Hematopoietic multipotent progenitor cell treated with erythropoietin and hydrocortisone succinate and interleukin-3 and kit ligand, for 8 days (in vitro differentiated cells): ENCODE measurements around the gene HDAC5.
A peak's percentile ranks its signal among the peaks of the same experiment; 100 is the strongest.

ENCODE experiments used
- DNase-seq: peaks from one replicate; pipeline ENCODE4 v3.0.0-alpha.2; 2015

HDAC5 gene

DNA sequence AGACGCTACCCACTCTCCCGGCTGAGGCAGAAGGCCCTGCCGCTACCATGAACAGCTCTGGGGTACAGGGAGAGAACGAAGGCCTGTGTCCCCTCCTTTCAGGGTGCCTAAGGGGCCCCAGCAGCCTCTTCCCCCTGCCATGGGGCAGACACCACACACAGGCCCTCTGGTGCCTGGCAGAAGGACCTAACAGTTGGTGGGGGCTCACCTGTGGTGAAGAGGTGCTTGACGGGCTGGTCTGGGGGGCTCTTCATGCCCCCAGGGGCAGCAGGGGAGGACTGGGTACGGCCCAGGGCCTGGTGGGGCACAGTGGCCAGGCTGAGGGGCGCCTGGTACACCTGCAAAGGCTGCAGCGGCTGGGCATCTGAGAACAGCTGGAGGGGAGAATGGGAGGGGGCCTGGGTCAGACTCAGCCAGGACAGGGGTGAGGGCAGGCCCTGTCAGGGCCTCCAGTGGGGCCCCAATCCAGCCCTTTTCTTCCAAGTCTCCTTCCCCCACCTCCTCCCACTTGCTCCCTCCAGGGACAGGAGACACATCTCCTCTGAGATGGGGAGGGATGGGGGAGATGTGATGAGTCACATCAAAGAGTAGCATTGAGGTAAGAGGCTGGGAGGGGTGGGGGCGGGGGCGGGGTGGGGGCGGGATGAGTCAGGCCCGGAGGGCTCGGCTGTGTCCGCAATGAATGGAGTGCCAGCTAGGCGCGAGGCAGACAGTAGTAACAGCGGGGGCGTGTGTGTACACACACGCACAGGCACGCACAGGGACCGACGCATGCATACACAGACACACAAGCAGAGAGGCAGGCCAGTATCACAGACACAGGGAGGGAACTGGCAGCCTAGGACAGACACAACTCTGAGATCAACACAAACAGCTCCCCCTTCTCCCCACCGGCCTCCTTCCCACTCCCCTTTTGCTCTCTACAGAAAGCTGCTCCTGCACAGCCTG is 36.8 kb downstream of the HDAC5 start:
- DNase-seq: peak; percentile 63

DNA sequence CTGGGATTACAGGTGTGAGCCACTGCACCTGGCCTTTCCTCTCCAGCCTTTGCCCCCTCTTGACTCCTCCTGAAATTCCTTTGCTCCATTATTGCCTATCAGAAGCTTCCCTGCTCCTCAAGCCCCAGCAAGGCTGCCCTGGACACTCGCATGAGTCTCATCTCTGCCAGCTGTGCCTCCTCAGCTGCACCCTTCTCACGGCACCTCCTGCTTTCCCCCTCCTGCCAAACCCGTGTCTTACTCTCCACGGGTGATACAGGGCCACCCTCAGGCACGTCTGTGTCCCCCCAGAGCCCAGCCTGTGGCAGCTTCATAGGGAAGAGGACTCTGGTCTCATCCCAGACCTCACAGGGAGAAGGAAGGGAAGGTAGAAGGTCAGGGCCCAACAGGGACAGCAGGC is 37.5 kb downstream of the HDAC5 start:
- no peak for DNase-seq

DNA sequence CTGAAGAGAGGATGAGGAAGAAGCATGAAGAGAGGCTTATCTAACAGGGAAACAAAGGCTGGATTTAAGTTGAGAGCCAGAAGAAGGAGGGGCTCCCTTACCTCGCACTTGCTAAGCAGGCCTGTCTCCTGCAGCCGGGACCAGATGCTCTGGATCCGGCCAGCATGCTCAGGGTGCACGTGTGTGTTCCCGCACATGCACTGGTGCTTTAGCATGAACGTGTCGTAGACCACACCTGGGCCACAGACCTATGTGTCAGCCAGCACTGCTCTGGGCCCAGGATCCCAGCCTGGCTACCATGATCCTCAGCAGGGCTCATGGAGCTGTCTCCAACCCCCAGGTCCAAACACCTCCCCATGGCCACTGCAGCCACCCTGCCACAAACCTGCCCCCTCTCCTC is 38.5 kb downstream of the HDAC5 start:
- DNase-seq: no peak

DNA sequence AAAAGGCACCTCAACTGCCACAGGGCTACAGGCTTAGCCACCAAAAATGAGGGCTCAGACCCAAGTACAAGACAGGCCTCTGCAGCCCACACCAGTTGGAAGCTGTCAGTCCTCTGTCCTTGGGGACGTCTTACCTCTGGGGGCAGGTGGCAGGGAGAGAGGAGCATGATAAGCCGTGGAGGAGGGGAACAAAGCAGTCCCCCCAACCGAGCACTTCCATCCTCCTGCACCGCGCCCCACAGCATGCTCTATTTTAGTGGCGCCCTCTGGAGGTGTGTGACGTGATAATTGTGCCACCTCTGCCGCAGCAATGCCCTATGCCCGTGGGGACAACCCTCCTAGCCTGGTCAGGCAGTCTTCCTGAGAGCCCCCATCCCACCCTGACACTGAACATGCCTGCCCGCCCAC is 39.3 kb downstream of the HDAC5 start:
- peak; percentile 48 for DNase-seq

DNA sequence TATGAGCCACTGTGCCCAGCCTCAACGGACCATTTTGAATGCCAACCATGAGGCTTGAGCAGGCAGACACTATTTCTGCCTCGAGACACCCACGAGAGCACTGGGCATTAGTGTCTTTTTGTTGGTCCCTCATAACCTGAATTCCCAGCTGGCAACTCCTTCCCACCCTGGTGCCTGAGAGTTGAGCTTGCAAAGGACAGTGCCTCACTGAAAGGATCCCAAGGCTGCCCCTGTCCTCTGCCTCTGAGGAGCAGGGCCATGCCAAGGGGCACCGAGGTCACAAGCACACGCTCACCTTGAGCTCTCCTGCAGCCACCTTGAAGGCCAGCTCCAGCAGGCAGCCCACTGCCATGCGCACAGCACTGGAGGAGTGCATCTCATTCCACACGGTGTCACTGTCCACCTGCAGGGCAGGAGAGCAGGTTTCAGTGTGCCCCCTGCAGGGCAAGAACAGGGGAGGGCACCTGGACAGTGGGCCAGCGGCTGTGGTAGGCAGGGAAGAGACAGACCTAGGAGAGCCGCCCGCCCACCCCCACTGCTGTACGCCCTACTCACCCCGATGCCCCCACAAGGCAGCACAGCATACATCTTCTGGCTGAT is 40.1 kb downstream of the HDAC5 start:
- peak; percentile 49 for DNase-seq

DNA sequence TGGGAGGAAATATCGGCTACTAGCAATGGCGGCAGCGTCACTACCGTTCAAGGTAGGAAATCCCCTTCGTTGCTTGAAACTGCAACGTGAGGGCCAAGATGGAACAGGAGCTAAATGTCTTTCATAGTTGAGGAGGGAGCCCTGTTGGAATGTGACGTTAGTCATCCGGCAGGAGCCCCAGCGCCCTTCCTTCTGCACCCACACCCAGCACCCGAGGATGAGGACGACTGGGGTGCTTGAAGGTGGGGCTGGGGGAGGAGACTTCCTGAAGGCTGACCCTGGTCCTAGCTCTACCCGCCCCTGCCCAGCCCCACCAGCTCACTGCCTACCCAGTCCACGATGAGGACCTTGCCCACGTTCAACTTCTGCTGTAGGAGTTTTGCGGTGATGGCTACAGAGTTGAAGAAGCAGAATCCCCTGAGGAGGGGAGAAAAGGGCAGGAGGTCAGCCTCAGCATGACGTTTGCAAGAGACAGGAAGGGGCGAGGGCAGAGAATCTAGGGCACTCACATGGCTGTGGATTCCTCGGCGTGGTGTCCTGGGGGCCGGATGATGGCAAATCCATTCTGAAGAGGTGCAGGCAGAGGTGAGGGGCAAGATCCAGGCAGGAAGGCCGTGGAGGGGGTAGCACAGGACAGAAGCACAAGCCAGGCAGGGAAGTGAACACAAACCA is 41.0 kb downstream of the HDAC5 start:
- no peak for DNase-seq

DNA sequence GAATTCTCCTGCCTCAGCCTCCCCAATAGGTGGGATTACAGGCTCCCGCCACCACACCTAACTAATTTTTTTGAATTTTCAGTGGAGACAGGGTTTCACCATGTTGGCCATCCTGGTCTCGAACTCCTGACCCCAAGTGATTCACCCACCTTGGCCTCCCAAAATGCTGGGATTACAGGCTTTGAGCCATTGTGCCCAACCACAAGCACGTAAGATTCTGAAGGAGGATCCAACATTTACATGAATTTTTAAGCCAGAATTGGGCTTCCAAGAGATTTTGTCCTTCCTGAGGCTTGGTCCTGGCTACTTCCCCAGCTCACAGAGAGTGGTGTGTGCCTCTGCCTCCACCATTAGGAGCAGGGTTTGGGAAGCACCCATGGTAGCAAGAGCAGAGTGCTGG is 41.8 kb downstream of the HDAC5 start:
- no peak for DNase-seq

DNA sequence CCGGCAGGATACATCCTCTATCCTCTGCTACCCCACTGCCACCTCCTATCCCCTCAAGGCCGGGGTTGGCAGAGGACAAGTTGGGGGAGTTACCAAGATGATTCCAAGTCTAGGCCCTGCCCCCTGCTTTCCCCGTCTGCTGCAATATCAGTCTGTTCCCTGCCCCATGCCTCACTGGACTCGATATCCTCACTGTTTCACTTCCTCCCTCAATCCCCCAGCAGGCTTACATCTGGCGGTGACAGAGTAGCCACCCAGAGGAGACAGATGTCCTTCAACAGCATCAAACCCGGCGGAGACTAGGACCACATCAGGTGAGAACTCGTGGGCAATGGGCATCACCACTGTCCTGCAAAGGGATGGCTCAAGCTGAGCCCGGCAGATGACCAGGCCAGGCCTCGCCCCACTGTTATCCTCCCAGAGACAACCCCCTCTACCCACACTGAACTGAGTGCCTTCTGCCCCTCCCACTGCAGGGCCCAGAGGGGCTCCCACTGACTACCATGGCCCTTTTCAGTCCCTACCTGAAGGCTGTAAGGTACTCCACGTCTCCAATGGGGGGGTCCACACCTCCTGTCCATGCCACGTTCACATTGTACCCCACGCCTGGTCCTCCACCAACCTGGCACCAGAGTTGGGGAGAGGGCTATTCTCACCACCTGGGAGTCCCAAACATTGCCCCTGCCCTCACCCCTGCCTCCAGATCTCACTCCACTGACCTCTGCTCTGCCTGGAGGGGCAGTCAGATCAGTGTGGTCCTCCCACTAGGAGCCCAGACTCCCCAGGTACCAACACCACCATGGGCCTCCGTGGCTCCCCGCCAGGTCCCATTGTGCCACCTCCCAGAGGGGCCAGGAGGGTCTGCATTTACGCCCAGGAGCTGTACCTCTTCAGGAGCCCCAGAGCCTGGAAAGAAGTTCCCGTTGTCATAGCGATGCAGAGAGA is 43.3 kb downstream of the HDAC5 start:
- DNase-seq: no peak

DNA sequence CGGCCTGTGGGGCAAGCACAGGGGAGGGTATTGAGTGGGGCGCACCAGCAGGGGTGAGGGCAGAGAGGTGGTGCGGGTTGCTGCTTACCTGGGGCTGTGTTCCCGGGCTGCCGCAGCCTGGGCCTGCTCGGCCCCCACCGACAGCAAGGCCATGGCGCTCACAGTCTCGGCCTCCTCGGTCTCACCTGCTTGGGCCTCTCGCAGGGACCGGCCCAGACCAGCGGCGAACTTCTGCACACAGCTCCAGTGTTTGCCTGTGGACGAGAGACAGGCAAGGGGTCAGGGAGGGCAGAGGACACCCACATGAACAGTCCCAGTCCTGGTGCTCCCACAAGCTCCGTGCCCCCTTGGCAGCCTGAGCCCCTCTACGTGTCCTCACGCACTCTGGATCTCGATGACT is 45.0 kb downstream of the HDAC5 start:
- no peak for DNase-seq

DNA sequence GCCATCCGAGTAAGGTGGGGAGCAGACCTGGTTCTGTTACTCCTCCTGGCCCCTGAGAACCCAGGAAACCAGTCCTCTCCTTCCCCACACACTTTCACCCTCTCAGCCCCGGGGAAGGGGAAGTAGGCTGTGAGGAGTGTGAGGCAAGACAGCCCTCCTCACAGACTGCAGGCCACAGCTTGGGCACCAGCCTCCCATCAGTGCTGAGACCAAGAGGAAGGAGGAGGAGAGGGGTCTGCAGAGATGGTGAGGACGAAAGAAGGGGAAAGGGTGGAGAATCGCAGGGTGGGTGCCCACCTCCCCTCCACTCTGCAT is 45.9 kb downstream of the HDAC5 start:
- no peak for DNase-seq

DNA sequence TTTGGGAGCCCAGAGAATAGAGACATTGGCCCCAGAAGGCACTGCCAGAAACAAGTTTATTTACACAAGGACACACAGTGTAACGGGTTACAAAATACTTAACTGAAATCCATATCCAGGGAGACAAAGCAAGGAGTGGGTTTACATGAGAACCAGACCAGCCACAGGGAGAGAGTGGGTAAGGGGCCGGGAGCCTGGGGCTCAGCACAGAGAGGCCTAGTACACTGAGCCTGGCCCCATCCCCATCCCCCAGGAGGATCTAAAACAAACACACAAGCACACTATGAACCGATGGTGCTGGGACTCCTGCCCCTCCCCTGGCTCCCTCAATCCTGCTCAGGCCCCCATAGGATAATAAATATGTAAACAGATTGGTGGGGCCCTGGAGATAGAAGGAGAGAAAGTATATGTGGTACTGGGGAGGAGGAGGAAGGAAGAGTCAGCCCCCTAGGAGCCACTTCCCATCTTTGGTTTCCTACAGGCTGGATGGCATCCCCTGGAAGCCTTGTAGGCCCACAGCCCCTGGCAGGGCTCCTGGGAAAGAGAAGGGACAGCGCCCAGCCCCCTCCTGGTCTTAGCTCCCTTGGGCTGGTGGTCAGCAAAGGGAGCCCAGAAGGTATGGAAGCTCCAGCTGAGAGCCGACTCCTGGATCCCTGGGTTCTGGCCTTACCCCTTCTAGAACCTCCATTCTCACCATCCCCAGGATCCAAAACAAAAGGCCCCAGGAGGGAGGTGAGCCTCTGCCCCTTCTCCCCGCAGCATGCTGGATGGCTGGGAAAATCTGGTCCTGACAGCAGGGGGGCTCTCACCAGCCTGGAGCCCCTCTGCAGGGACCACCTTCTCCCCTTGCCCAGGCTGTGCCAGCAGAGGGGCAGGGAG is 46.5 kb downstream of the HDAC5 start:
- DNase-seq: no peak

DNA sequence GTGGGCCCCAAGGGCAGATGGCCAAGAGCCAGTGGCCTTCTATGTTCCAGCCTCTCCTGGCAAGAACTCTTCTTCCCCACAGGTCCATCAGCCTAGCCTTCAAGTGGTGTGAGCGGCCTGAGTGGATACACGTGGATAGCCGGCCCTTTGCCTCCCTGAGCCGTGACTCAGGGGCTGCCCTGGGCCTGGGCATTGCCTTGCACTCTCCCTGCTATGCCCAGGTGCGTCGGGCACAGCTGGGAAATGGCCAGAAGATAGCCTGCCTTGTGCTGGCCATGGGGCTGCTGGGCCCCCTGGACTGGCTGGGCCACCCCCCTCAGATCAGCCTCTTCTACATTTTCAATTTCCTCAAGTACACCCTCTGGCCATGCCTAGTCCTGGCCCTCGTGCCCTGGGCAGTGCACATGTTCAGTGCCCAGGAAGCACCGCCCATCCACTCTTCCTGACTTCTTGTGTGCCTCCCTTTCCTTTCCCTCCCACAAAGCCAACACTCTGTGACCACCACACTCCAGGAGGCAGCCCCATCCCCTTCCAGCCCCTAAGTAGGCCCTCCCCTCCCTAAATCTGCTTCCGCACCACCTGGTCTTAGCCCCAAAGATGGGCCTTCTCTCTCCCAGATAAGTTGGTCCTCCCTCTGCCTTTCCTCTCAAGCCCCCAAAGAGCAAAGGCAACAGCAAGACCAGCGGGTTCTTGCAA is 47.7 kb downstream of the HDAC5 start:
- DNase-seq: no peak

DNA sequence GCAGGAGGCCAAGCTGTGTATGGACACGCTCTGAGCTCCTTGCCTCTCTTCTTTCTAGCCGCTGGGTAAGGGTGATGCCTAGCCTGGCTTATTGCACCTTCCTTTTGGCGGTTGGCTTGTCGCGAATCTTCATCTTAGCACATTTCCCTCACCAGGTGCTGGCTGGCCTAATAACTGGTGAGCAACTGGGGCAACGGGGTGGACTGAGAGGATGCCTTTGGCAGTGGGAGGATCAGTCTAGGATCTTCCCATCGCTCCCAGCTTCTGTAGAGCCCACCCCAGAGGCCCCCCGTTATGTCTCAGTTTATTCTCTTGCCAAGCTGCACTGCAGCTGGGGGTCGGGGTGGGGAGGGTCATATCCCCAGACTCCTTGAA is 48.5 kb downstream of the HDAC5 start:
- no peak for DNase-seq

DNA sequence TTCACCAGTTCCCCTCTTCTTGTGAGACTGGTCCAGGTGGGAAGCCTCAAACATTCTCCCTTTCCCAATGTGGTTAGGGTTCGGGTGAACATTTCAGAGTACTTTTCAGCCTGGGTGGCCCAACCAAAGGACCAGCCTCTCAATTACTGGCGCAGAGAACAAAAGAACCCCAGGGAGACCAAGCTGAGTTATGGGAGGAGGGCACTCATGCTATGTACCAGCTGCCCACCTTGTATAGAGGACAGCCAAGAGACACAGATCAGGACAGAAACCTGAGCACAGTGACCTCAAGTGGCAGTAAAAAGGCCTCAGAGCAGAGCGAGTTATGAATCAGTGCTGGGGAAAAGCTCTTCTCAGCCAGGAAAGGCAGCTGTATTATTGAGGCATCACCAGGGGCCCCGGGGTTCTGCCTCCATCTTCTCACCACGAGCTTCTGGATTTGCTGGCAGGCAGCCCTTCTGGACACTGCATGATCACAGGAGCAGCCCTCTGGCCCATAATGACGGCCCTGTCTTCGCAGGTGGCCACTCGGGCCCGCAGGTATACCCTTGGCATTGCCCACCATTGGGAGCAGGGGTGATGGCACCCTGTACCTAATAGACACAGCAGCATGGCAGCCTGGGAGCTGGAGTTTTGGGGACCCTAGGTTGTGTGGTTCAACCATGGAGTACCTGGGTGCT is 49.1 kb downstream of the HDAC5 start:
- no peak for DNase-seq

DNA sequence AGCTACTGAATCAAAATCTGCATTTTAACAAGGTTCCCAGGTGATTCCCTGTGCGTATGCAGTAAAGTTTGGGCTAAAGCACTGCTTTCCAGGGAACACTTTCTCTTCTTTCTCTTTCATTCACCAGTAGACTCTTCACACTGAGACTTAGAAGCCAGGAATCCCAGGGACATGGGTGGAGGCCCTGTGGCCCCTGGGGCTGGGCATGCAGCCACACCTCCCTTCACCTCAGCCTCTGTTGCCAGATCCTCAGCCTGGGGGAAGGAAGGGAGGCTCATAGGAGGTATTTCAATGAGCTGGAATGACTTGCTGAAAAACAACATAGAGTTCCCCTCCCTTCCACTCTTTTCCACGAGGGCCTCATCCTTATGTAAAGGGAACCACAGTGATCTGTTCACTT is 51.7 kb downstream of the HDAC5 start:
- peak; percentile 27 for DNase-seq

DNA sequence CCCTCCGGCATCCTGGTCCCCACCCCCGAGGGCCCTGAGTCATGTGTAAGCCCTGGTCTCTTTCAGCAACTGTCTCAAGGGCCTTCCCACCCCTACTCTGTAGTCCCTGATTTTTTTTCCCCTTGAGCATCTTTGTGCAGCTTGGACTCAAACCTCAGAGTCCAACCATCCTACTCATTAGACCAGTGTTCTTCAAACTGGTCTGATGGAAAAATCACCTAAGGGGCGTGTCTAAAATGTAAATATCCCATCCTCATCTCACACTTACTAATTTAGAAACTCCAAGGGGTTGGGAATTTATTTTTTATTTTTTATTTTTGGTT is 52.3 kb downstream of the HDAC5 start:
- no peak for DNase-seq

DNA sequence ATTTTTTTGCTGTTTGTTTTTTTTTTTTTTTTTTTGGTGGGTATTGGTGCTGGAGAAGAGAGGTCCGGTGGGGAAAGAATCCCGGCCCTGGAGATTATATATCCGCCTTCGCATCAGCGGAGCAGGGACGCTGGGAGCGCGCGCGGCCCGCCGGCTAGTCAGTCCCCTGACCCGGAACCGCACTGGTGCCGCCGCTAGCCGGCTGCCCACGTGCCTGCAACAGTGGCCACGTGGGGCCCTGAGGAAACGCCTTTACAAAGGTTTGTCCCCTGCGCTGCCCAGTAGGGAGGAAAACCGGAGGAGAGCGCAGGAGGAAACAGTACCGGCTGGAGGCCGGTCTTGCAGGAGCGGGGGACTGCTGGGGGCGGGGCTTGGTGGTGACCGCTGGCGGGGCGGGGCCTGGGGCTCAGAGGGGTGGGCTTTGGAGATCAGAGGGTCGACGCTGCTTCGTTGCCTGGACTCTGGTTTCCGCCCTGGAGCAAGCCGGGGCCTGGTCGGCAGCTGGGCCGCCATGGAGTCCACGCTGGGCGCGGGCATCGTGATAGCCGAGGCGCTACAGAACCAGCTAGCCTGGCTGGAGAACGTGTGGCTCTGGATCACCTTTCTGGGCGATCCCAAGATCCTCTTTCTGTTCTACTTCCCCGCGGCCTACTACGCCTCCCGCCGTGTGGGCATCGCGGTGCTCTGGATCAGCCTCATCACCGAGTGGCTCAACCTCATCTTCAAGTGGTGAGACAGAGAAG is 52.8 kb downstream of the HDAC5 start, which contains the start of gene G6PC3:
Gene G6PC3 (plus strand): TSS at position 281 of the 743 bp plus-strand sequence. CDS start 231 bp downstream, at position 512.
- DNase-seq: peak; percentile 96

DNA sequence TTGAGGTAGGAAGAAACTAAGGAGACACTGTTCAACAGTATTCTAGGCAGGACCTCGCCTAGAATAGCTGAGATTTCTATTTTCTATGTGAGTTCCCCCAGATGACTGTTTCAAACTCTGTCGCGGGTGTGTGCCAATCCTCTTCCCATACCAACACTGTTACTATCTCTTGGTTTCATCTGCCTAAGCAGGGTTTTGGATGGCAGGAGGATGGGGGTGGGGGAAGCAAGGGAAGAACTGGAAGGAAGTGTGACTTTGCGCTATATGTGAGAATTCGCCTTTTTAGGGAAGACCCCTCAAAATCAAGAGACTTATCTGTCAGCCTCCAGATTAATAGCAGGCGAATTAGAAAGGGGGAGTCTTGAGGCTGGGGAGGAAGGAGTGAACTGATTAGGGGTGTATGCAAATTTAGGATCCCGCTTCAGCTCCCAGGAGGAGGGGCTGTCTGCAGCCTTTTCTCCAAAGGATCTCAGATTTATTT is 53.4 kb downstream of the HDAC5 start:
- DNase-seq: peak; percentile 63

DNA sequence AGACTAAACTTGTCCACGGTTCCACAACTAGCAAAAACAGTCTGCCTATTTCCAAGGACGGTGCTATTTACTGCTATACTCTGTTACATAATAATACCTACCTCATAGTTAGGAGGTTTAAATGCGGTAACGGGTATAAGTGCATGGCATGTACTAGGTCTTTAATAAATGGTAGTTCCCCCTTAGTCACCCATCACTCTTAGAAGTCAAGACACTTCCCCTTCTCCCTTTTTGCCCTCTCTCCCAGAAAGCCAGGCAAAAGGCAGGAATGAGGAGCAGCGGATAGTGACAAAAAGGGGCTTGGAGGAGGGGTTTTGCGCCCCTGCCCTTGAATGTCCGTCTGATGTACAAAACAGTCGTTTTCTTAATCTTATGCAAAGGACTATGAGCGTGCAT is 55.9 kb downstream of the HDAC5 start:
- DNase-seq: no peak
